ENCODE measurements around the gene ADAM8. TPM values are rescaled to one million over a fixed set of nuclear protein-coding genes. Genes with fewer than 3 reads are reported as not detected.

Gene ADAM8
- total RNA-seq, 2 donors from 2014 or later = 3.4 to 4.6 TPM

- H3K27me3 ChIP-seq = no peaks in the 10 kb centered on the region
- DNase-seq = peak in 1 of 4 donors; percentile 59
- peaks cover 7 to 58% of the 10 kb centered on the region in 2 donors for H3K36me3 ChIP-seq (replicated peaks in 1 of 2; ENCODE audit: insufficient read depth in 1 of 2, low read depth in 2 of 2)
- 83 to 90% methylated on average over 7 to 15 of the region's 15 CpGs for WGBS, 2 donors
- H3K9me3 ChIP-seq = no peaks in the 10 kb centered on the region
- H3K4me1 ChIP-seq = no peaks in the 10 kb centered on the region
- H3K4me3 ChIP-seq = no peak overlapping the region
- ATAC-seq = no peak
- no peak for TF ChIP-seq POLR2A (IDR thresholded peaks at IDR 0.05)
- TF ChIP-seq, protein P1, sequence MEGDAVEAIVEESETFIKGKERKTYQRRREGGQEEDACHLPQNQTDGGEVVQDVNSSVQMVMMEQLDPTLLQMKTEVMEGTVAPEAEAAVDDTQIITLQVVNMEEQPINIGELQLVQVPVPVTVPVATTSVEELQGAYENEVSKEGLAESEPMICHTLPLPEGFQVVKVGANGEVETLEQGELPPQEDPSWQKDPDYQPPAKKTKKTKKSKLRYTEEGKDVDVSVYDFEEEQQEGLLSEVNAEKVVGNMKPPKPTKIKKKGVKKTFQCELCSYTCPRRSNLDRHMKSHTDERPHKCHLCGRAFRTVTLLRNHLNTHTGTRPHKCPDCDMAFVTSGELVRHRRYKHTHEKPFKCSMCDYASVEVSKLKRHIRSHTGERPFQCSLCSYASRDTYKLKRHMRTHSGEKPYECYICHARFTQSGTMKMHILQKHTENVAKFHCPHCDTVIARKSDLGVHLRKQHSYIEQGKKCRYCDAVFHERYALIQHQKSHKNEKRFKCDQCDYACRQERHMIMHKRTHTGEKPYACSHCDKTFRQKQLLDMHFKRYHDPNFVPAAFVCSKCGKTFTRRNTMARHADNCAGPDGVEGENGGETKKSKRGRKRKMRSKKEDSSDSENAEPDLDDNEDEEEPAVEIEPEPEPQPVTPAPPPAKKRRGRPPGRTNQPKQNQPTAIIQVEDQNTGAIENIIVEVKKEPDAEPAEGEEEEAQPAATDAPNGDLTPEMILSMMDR (IDR thresholded peaks at IDR 0.05) = no peak
- intact Hi-C loops (cut with DNase I) = no loop called here
- peak overlapping the region in 1 of 4 donors; percentile 62 for H3K27ac ChIP-seq
These were observed 17.5 kb upstream of the ADAM8 start for GRCh38 chr10:133294189-133294588.

DNA sequence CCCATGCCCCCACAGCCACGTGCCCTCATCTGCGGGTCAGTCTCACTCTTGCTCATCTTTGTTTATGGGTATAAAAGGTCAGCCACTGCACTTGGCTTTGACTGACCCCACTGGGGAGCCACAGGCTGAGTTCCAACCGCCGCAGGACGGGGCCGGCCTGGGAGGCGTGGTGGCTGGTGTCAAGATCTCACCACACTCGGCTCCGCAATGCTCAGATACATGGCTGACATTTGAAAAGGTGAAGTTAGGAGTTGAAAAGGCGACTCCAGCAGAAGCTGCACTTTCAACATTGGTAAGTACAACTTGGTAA is 17.1 kb upstream of the ADAM8 start:
- no peaks in the 10 kb centered on the region for H3K27me3 ChIP-seq
- no peak overlapping the region for H3K4me3 ChIP-seq
- no peak for TF ChIP-seq POLR2A (IDR thresholded peaks at IDR 0.05)
- TF ChIP-seq, protein P1 (IDR thresholded peaks at IDR 0.05) = no peak
- H3K36me3 ChIP-seq (replicated peaks in 1 of 2; ENCODE audit: insufficient read depth in 1 of 2, low read depth in 2 of 2) = peaks cover 11 to 57% of the 10 kb centered on the region in 2 donors
- H3K27ac ChIP-seq = peak overlapping the region in 1 of 4 donors; percentile 55
- intact Hi-C loops (cut with DNase I) = no loop called here
- no peaks in the 10 kb centered on the region for H3K4me1 ChIP-seq
- WGBS, 2 donors = 91 to 96% methylated on average over 10 of the region's 10 CpGs
- H3K9me3 ChIP-seq = no peaks in the 10 kb centered on the region
- DNase-seq (no peak), ATAC-seq (no peak)

DNA sequence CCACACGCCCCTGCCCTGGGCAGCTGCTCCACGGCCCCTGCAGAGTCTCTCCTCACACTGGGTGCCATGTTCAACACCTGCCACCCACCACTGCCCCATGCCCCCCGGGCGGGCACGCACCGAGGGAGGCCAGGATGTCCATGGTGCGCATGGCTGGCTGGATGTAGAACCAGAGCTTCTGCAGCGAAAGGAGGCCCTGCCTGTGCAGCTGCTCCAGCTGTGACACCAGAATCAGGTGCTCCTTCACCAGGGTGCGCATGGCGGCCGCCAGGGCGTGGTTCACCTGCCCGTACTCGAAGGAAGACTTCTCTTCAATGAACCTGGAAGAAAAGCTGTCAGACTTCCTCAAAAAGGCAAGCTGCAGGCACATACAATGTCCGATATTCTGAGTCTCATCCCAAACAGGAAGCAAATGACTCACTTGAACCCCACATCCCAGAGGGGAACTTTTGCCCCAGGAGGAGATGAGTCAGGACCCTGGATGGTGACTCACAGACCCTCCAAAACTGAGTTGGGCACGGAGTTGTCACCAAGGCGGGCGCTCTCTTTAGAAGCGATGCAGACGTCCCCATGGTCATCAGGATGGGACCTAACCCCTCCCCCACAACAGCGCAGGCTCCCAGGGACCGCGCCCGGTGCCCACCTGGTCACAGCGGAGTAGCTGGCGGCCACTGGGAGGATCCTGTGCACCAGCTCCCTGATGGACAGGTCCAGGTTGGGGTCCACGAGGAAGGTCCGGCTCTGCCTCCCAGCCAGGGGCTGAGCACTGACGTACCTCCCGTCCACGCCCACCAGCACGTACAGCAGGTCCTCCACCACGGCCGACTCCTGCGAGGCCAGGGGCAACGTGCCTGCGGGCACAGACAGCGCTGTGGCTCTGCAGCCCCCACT is 16.5 kb upstream of the ADAM8 start:
- peak in 1 of 4 donors; percentile 55 for DNase-seq
- Histone ChIP-seq H3K4me3 (no peak overlapping the region), H3K36me3 (replicated peaks in 1 of 2; ENCODE audit: insufficient read depth in 1 of 2, low read depth in 2 of 2) (peaks cover 16 to 56% of the 10 kb centered on the region in 2 donors), H3K4me1 (no peaks in the 10 kb centered on the region), H3K9me3 (no peaks in the 10 kb centered on the region), H3K27me3 (no peaks in the 10 kb centered on the region), H3K27ac (peak overlapping the region in 1 of 4 donors; percentile 55)
- intact Hi-C loops (cut with DNase I) = no loop called here
- TF ChIP-seq POLR2A (IDR thresholded peaks at IDR 0.05) = no peak
- TF ChIP-seq, protein P1 (IDR thresholded peaks at IDR 0.05) = no peak
- WGBS, 2 donors = 87 to 91% methylated on average over 16 to 37 of the region's 38 CpGs
- ATAC-seq = peak; percentile 18

- TF ChIP-seq POLR2A (IDR thresholded peaks at IDR 0.05) = no peak
- TF ChIP-seq, protein P1 (IDR thresholded peaks at IDR 0.05) = no peak
- H3K36me3 ChIP-seq (replicated peaks in 1 of 2; ENCODE audit: insufficient read depth in 1 of 2, low read depth in 2 of 2) = peaks cover 26 to 36% of the 10 kb centered on the region in 2 donors
- no peak overlapping the region for H3K4me3 ChIP-seq
- H3K4me1 ChIP-seq = no peaks in the 10 kb centered on the region
- no peak for DNase-seq
- WGBS, 2 donors = 93 to 95% methylated on average over 8 to 24 of the region's 24 CpGs
- no peak for ATAC-seq
- H3K27ac ChIP-seq = no peak overlapping the region
- H3K27me3 ChIP-seq = no peaks in the 10 kb centered on the region
- no peaks in the 10 kb centered on the region for H3K9me3 ChIP-seq
- intact Hi-C loops (cut with DNase I) = no loop called here
These were observed 13.1 kb upstream of the ADAM8 start for GRCh38 chr10:133289761-133290160.

Data from body of pancreas (tissue), 4 donors.